DMS153 treated with DMSO at 0.1 percent for 48 hours (cell line): ENCODE data around the gene MECR.
A peak's percentile ranks its signal among the peaks of the same experiment; 100 is the strongest.
"Not testable (repeated sequence)": the region's sequence is repeated elsewhere in the genome, so short reads cannot be mapped to it uniquely, and the experiment has no call there.

ENCODE experiments used
- DNase-seq: peaks from one replicate; lab custom pipeline; 2025; ENCODE audit not compliant: unreplicated experiment; lab: John Stamatoyannopoulos, UW

The MECR gene

GRCh38 chr1:29236712-29237128 is 6.0 kb upstream of the MECR start:
- DNase-seq, result no peak

GRCh38 chr1:29235955-29236711 is 5.4 kb upstream of the MECR start, which contains the start of gene PTPRU:
Gene PTPRU (plus strand): TSS chr1:29236522. CDS start chr1:29236645, 123 bp downstream.
- DNase-seq, result peak; percentile 84

- DNase-seq, result not testable (repeated sequence)
These were observed 4.1 kb upstream of the MECR start for GRCh38 chr1:29234881-29235280.

GRCh38 chr1:29234471-29234870 is 3.7 kb upstream of the MECR start:
- DNase-seq, result no peak

- no peak for DNase-seq
These were observed 3.0 kb upstream of the MECR start for GRCh38 chr1:29233693-29234092.

- DNase-seq, result no peak
These were observed 1.7 kb upstream of the MECR start for GRCh38 chr1:29232387-29232786.

GRCh38 chr1:29230204-29230552 is 556 bp downstream of the MECR start:
- no peak for DNase-seq

GRCh38 chr1:29227511-29227910 is 3.2 kb downstream of the MECR start:
- no peak for DNase-seq

GRCh38 chr1:29225361-29225760 is 5.4 kb downstream of the MECR start:
- no peak for DNase-seq

GRCh38 chr1:29224356-29224837 is 6.3 kb downstream of the MECR start:
- no peak for DNase-seq

- DNase-seq, result no peak
These were observed 7.2 kb downstream of the MECR start for GRCh38 chr1:29223521-29223920.

- DNase-seq, result no peak
These were observed 8.0 kb downstream of the MECR start for GRCh38 chr1:29222686-29223085.

GRCh38 chr1:29222260-29222659 is 8.5 kb downstream of the MECR start:
- DNase-seq, result not testable (repeated sequence)

- no peak for DNase-seq
These were observed 9.4 kb downstream of the MECR start for GRCh38 chr1:29221296-29221695.

- no peak for DNase-seq
These were observed 12.5 kb downstream of the MECR start for GRCh38 chr1:29218223-29218622.

GRCh38 chr1:29217633-29218032 is 13.1 kb downstream of the MECR start:
- no peak for DNase-seq

GRCh38 chr1:29213055-29213454 is 17.7 kb downstream of the MECR start:
- DNase-seq, result no peak

- DNase-seq, result no peak
These were observed 19.4 kb downstream of the MECR start for GRCh38 chr1:29211086-29212030.

GRCh38 chr1:29210278-29211085 is 20.3 kb downstream of the MECR start:
- no peak for DNase-seq

GRCh38 chr1:29209173-29209572 is 21.6 kb downstream of the MECR start:
- DNase-seq, result no peak

- DNase-seq, result no peak
These were observed 22.3 kb downstream of the MECR start for GRCh38 chr1:29208442-29208841.
